Left ventricle myocardium inferior (tissue), 1 donor: ENCODE data around the gene SEMA6B. TPM values are rescaled to one million over a fixed set of nuclear protein-coding genes. Genes with fewer than 3 reads are reported as not detected.

Experiments
- DNase-seq: peaks from one replicate; pipeline ENCODE4 v3.0.0-alpha.2; 2020
- H3K27ac ChIP-seq: fragments of 200-600 bp; replicated peaks from 2 replicates; pipeline ENCODE4 v1.8.0; 2021
- H3K27me3 ChIP-seq: fragments of 200-600 bp; 2 replicates; pipeline ENCODE4 v1.8.0; 2021; ENCODE audit warnings: low read depth
- H3K36me3 ChIP-seq: fragments of 200-600 bp; 2 replicates; pipeline ENCODE4 v1.8.0; 2021
- H3K4me1 ChIP-seq: fragments of 200-600 bp; 2 replicates; pipeline ENCODE4 v1.8.0; 2021
- H3K4me3 ChIP-seq: fragments of 200-600 bp; 2 replicates; pipeline ENCODE4 v1.8.0; 2021; ENCODE audit warnings: mild to moderate bottlenecking, moderate library complexity
- H3K9me3 ChIP-seq: fragments of 200-600 bp; replicated peaks from 2 replicates; pipeline ENCODE4 v1.8.0; 2021
- CTCF ChIP-seq: fragments of 200-600 bp; IDR thresholded peaks from 2 replicates; pipeline ENCODE4 v1.8.0; 2021; ENCODE audit warnings: antibody characterized with exemption, mild to moderate bottlenecking, borderline replicate concordance
- intact Hi-C: fragments of 100-400 bp; cut with micrococcal nuclease; formaldehyde crosslinking; loops from one replicate; pipeline ENCODE4 v1.11.0; 2022
- total RNA-seq: library from RNA; stranded (reverse); fragmentation: NEBNext Ultra II Directional; extraction: Animal tissue kit (Norgen Biotek cat#: 25700); gene quantifications from one replicate; pipeline ENCODE4 v1.2.1, GENCODE V29; 2021
- donor health status: DM: no; HTN: yes; CAD: no; lungs with severe emphysema.

SEMA6B gene
- total RNA-seq, 1 donor from 2014 or later = 7.2 TPM

GRCh38 chr19:4504297-4504701, 55.2 kb downstream of the SEMA6B start:
- peak overlapping the region; percentile 12 for H3K27ac ChIP-seq
- no peak for DNase-seq
- H3K4me1 ChIP-seq = peaks cover 33% of the 10 kb centered on the region
- H3K36me3 ChIP-seq = peaks cover 86% of the 10 kb centered on the region
- no peaks in the 10 kb centered on the region for H3K9me3 ChIP-seq
- H3K27me3 ChIP-seq = no peaks in the 10 kb centered on the region
- intact Hi-C loops = no loop called here
- no peak for TF ChIP-seq CTCF
- H3K4me3 ChIP-seq = no peak overlapping the region

DNA sequence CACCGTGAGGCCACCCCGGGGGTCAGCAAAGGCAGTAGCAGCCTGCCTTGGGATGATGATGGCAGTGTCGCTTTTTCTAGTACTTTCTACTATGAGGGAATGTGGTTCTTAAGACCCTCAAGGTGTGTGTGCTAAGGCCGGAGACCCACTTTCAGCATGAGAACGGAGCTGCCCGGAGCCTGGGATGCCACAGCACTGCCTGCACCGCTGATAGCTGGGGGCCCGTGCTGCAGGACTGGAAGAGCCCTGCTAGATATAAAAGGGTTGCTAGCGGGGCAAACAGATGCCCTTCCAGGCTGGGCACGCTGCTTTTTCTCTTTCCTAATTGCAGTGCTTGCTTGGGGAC, 55.7 kb downstream of the SEMA6B start:
- no peak for DNase-seq
- peak overlapping the region; percentile 8 for H3K27ac ChIP-seq
- peaks cover 89% of the 10 kb centered on the region for H3K36me3 ChIP-seq
- no peak for TF ChIP-seq CTCF
- intact Hi-C loops = no loop called here
- no peak overlapping the region for H3K4me3 ChIP-seq
- peaks cover 30% of the 10 kb centered on the region for H3K4me1 ChIP-seq
- H3K27me3 ChIP-seq = no peaks in the 10 kb centered on the region
- no peaks in the 10 kb centered on the region for H3K9me3 ChIP-seq

- intact Hi-C loops = no loop called here
- Histone ChIP-seq H3K4me1 (peaks cover 25% of the 10 kb centered on the region), H3K4me3 (no peak overlapping the region), H3K27me3 (no peaks in the 10 kb centered on the region), H3K36me3 (peaks cover 89% of the 10 kb centered on the region), H3K27ac (peak overlapping the region; percentile 52), H3K9me3 (no peaks in the 10 kb centered on the region)
- TF ChIP-seq CTCF = no peak
- DNase-seq = no peak
Measured at GRCh38 chr19:4503132-4503824, 56.2 kb downstream of the SEMA6B start.

- DNase-seq = no peak
- TF ChIP-seq CTCF = no peak
- no peaks in the 10 kb centered on the region for H3K9me3 ChIP-seq
- intact Hi-C loops = no loop called here
- H3K4me1 ChIP-seq = peaks cover 17% of the 10 kb centered on the region
- H3K27me3 ChIP-seq = no peaks in the 10 kb centered on the region
- H3K27ac ChIP-seq = peak overlapping the region; percentile 52
- peaks cover 93% of the 10 kb centered on the region for H3K36me3 ChIP-seq
- no peak overlapping the region for H3K4me3 ChIP-seq
Measured at GRCh38 chr19:4502282-4503131, 57.0 kb downstream of the SEMA6B start.

- peaks cover 9% of the 10 kb centered on the region for H3K4me1 ChIP-seq
- intact Hi-C loops = no loop called here
- no peak for DNase-seq
- no peaks in the 10 kb centered on the region for H3K9me3 ChIP-seq
- peaks cover 95% of the 10 kb centered on the region for H3K36me3 ChIP-seq
- no peak overlapping the region for H3K4me3 ChIP-seq
- no peak for TF ChIP-seq CTCF
- no peaks in the 10 kb centered on the region for H3K27me3 ChIP-seq
- peak overlapping the region; percentile 52 for H3K27ac ChIP-seq
Measured at GRCh38 chr19:4501691-4502090, 57.8 kb downstream of the SEMA6B start.
